ENCODE measurements around the gene GRIK5.

GRIK5 gene

GRCh38 chr19:41981724-41982123, 88.3 kb downstream of the GRIK5 start:
- no peak for TF ChIP-seq CTCF (conservative IDR thresholded peaks at IDR 0.05; ENCODE audit: low read depth)
- H3K27ac ChIP-seq: no peak overlapping the region
- POLR2A ChIA-PET (ENCODE audit: low non-redundant PET): no interaction called here
- DNase-seq (ENCODE audit: low spot score): no peak
- CTCF ChIA-PET: no interaction called here

- ChIA-PET CTCF (no interaction called here), POLR2A (ENCODE audit: low non-redundant PET) (no interaction called here)
- H3K27ac ChIP-seq: no peak overlapping the region
- no peak for DNase-seq (ENCODE audit: low spot score)
- no peak for TF ChIP-seq CTCF (conservative IDR thresholded peaks at IDR 0.05; ENCODE audit: low read depth)
Observed at GRCh38 chr19:41978470-41978869, 91.5 kb downstream of the GRIK5 start.

GRCh38 chr19:41977916-41978315, 92.1 kb downstream of the GRIK5 start:
- no peak overlapping the region for H3K27ac ChIP-seq
- CTCF ChIA-PET: interaction anchor here (0.7 kb wide), 1 partner anchor 105 kb away, joined by 4 read pairs; no protein-coding TSS in a partner anchor
- POLR2A ChIA-PET (ENCODE audit: low non-redundant PET): no interaction called here
- TF ChIP-seq CTCF (conservative IDR thresholded peaks at IDR 0.05; ENCODE audit: low read depth): no peak
- no peak for DNase-seq (ENCODE audit: low spot score)

GRCh38 chr19:41974652-41975051, 95.4 kb downstream of the GRIK5 start:
- no peak for DNase-seq (ENCODE audit: low spot score)
- H3K27ac ChIP-seq: no peak overlapping the region
- no peak for TF ChIP-seq CTCF (conservative IDR thresholded peaks at IDR 0.05; ENCODE audit: low read depth)
- POLR2A ChIA-PET (ENCODE audit: low non-redundant PET): no interaction called here
- CTCF ChIA-PET: interaction anchor here (0.6 to 0.7 kb wide), 2 partner anchors 60 to 528 kb away, joined by 3 read pairs; no protein-coding TSS in a partner anchor

GRCh38 chr19:41971363-41971762, 98.6 kb downstream of the GRIK5 start:
- POLR2A ChIA-PET (ENCODE audit: low non-redundant PET): no interaction called here
- TF ChIP-seq CTCF (conservative IDR thresholded peaks at IDR 0.05; ENCODE audit: low read depth): no peak
- no peak for DNase-seq (ENCODE audit: low spot score)
- no peak overlapping the region for H3K27ac ChIP-seq
- CTCF ChIA-PET: no interaction called here

GRCh38 chr19:41969772-41970458, 100.1 kb downstream of the GRIK5 start:
- no peak overlapping the region for H3K27ac ChIP-seq
- DNase-seq (ENCODE audit: low spot score): no peak
- POLR2A ChIA-PET (ENCODE audit: low non-redundant PET): no interaction called here
- TF ChIP-seq CTCF (conservative IDR thresholded peaks at IDR 0.05; ENCODE audit: low read depth): no peak
- CTCF ChIA-PET: no interaction called here
